Progenitor cell of endocrine pancreas (in vitro differentiated cells): ENCODE data around the gene FBXW7. TPM values are rescaled to one million over a fixed set of nuclear protein-coding genes. Genes with fewer than 3 reads are reported as not detected.

Experiments used
- DNase-seq: peaks from one replicate; pipeline ENCODE4 v3.0.0; 2021; ENCODE audit warnings: low spot score; ENCODE audit not compliant: unreplicated experiment
- H3K27ac Mint-ChIP-seq: 2 replicates; pipeline ENCODE4 v1.8.0; 2021; ENCODE audit warnings: mild to moderate bottlenecking, moderate library complexity, mixed read lengths
- H3K27me3 Mint-ChIP-seq: 2 replicates; pipeline ENCODE4 v1.8.0; 2021; ENCODE audit warnings: mixed read lengths
- H3K36me3 Mint-ChIP-seq: 2 replicates; pipeline ENCODE4 v1.8.0; 2022; ENCODE audit warnings: mixed read lengths; ENCODE audit not compliant: insufficient read depth
- H3K4me1 Mint-ChIP-seq: 2 replicates; pipeline ENCODE4 v1.8.0; 2021; ENCODE audit warnings: low read depth, mixed read lengths
- H3K4me3 Mint-ChIP-seq: 2 replicates; pipeline ENCODE4 v1.8.0; 2021; ENCODE audit warnings: low read depth, mild to moderate bottlenecking, moderate library complexity, mixed read lengths
- H3K9me3 Mint-ChIP-seq: 2 replicates; pipeline ENCODE4 v1.8.0; 2021; ENCODE audit warnings: low read depth, mixed read lengths
- total RNA-seq: library from RNA; stranded (reverse); gene quantifications from 2 replicates; pipeline ENCODE4 v1.2.1, GENCODE V29; 2021
- TF ChIP-seq, protein P1 (sequence below): fragments of 200-600 bp; sonication (generic); IDR thresholded peaks from one replicate; pipeline ENCODE4 v1.5.0; 2021; ENCODE audit warnings: antibody characterized with exemption, mild to moderate bottlenecking; ENCODE audit not compliant: unreplicated experiment

FBXW7 gene
- total RNA-seq, 1 donor from 2014 or later = 52.1 TPM

DNA sequence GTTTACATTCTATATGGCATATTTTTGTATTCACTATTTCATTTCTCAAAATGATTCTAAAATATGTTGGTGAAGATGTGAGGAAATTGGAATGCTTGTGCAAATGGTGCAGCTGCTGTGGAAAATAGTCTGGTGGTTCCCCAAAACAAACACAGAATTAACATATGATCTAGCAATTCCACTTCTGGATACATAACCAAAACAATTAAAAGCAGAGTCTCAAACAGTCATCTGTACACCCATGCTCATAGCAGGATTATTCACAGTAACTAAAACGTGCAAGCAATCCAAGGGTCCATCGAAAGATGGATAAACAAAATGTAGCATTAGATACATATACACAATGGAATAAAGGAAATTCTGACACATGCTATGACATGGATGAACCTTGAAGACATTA, 204.8 kb downstream of the FBXW7 start:
- Mint-ChIP-seq H3K27me3 (no peaks in the 10 kb centered on the region), H3K36me3 (peaks cover 14% of the 10 kb centered on the region), H3K9me3 (no peaks in the 10 kb centered on the region), H3K27ac (no peak overlapping the region), H3K4me1 (peaks cover under 1% of the 10 kb centered on the region), H3K4me3 (no peak overlapping the region)
- no peak for DNase-seq
- TF ChIP-seq, protein P1, sequence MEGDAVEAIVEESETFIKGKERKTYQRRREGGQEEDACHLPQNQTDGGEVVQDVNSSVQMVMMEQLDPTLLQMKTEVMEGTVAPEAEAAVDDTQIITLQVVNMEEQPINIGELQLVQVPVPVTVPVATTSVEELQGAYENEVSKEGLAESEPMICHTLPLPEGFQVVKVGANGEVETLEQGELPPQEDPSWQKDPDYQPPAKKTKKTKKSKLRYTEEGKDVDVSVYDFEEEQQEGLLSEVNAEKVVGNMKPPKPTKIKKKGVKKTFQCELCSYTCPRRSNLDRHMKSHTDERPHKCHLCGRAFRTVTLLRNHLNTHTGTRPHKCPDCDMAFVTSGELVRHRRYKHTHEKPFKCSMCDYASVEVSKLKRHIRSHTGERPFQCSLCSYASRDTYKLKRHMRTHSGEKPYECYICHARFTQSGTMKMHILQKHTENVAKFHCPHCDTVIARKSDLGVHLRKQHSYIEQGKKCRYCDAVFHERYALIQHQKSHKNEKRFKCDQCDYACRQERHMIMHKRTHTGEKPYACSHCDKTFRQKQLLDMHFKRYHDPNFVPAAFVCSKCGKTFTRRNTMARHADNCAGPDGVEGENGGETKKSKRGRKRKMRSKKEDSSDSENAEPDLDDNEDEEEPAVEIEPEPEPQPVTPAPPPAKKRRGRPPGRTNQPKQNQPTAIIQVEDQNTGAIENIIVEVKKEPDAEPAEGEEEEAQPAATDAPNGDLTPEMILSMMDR = no peak

DNA sequence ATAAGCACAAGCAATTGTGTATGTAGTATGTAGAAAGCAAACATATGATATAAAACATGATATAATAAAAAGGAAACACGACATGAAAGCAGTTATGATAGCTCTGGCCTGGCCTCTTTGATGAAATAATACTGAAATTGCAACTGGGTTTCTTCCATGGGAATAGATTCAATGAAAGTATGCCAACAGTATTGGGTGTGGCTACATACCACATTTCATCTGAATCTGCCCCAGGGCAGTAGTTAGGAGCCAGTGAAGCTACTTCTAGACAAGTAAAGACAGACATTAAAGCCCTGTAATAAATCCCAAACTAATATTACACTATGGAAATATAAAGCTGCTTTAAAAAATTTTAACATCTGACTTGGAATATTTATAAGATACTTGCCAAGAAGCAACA, 207.3 kb downstream of the FBXW7 start:
- Mint-ChIP-seq H3K4me3 (no peak overlapping the region), H3K27ac (no peak overlapping the region), H3K4me1 (peaks cover 11% of the 10 kb centered on the region), H3K9me3 (no peaks in the 10 kb centered on the region), H3K27me3 (no peaks in the 10 kb centered on the region), H3K36me3 (peaks cover 14% of the 10 kb centered on the region)
- TF ChIP-seq, protein P1 = no peak
- no peak for DNase-seq

DNA sequence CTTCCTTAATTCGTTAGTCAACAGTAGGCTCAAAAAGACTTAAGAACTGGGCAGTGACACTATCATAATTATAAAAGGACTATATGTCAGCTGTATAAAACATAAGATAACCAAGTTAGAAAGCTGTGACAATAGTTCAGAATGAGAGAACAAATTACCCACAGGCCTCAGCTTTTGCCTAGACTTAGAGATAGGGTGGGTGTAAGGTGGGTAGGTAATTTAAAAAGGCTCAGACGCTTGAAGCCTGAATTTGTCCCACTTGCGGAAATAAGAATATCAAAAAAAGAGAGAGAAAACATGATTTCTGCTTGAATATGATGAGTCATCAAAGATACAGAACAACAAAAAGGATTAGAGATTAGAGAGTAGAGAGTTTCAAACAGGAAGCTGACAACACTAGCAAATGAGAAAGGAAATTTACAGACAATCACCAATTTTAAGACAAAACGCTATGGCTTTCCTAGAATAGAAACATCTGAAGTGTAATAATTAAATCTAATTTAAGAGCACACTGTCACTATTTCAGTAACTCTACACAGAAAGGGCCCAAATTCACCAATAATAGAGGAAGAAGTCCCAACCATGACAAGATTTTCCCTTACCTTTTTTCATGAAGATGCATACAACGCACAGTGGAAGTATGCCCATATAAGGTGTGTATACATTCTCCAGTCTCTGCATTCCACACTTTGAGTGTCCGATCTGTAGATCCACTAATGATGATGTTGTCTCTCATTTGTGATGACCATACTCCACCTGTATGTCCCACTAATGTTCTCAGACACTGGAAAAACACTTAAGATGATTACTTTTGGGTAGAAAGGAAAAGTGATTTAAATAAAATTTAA, 208.1 kb downstream of the FBXW7 start:
- no peak overlapping the region for H3K27ac Mint-ChIP-seq
- no peak for DNase-seq

DNA sequence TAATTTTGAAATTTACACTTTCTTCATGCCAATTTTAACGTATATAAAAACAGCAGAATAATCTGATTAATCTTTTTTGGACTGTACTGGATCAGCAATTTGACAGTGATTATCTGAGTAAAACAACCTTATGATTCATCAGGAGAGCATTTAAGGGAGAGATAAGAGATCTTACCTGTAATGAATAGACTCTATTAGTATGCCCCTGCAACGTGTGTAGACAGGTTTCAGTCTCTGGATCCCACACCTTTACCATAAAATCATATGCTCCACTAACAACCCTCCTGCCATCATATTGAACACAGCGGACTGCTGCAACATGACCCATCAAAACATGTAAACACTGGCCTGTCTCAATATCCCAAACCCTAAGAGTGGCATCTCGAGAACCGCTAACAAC, 210.1 kb downstream of the FBXW7 start:
- Mint-ChIP-seq H3K4me1 (peaks cover 11% of the 10 kb centered on the region), H3K27me3 (no peaks in the 10 kb centered on the region), H3K4me3 (no peak overlapping the region), H3K9me3 (no peaks in the 10 kb centered on the region), H3K27ac (no peak overlapping the region), H3K36me3 (peaks cover 17% of the 10 kb centered on the region)
- DNase-seq = no peak
- TF ChIP-seq, protein P1 = no peak

More for the DNA sequence above, 208.1 kb downstream of the FBXW7 start:
- no peak overlapping the region for H3K4me3 Mint-ChIP-seq
- no peaks in the 10 kb centered on the region for H3K27me3 Mint-ChIP-seq
- TF ChIP-seq, protein P1 = no peak
- H3K9me3 Mint-ChIP-seq = no peaks in the 10 kb centered on the region
- peaks cover 11% of the 10 kb centered on the region for H3K4me1 Mint-ChIP-seq
- peaks cover 17% of the 10 kb centered on the region for H3K36me3 Mint-ChIP-seq

DNA sequence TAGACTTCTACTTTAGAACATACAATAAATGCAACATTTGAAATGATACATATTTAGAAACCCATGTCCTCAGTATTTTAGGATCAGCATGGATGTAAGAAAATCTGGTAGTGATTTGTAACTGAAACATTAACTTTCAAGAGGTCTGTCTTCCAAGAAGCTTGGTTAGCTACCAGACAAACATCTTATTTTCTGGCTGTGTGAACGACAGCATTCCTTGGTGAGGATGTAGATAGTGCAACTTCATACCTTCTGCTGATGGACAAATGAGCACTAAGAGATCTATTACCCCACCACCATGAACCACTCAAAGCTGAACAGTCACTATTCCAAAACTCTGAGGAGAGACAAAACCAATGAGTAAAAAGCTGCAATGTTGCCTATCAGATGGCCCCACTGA, 212.7 kb downstream of the FBXW7 start:
- no peak overlapping the region for H3K27ac Mint-ChIP-seq
- no peaks in the 10 kb centered on the region for H3K9me3 Mint-ChIP-seq
- no peaks in the 10 kb centered on the region for H3K27me3 Mint-ChIP-seq
- TF ChIP-seq, protein P1 = no peak
- H3K36me3 Mint-ChIP-seq = peaks cover 15% of the 10 kb centered on the region
- H3K4me3 Mint-ChIP-seq = no peak overlapping the region
- H3K4me1 Mint-ChIP-seq = peaks cover 11% of the 10 kb centered on the region
- DNase-seq = no peak
